Measurements from ENCODE around the gene RFLNA. TPM values are rescaled to one million over a fixed set of nuclear protein-coding genes. Genes with fewer than 3 reads are reported as not detected.

RFLNA gene
- total and polyA plus RNA-seq, 9 donors: 0.72 to 8.7 (median 3.3) TPM

- H3K27ac ChIP-seq: no peak overlapping the region
- intact Hi-C loops (cut with DNase I): loop anchor here in 2 of 4 donors (10.0 kb wide), 2 partner anchors 213 to 413 kb away; partner anchors contain the start of gene NCOR2 (in 1 of the 2)
- peaks cover 5% of the 10 kb centered on the region for H3K4me1 ChIP-seq (ENCODE audit: insufficient read depth)
- DNase-seq: no peak
- H3K36me3 ChIP-seq: no peaks in the 10 kb centered on the region
- no peaks in the 10 kb centered on the region for H3K27me3 ChIP-seq
- no peak for TF ChIP-seq POLR2A (IDR thresholded peaks at IDR 0.05)
- TF ChIP-seq CTCF (IDR thresholded peaks at IDR 0.05): no peak
- no peak for TF ChIP-seq EP300 (IDR thresholded peaks at IDR 0.05)
- no peak overlapping the region for H3K4me3 ChIP-seq
- H3K9me3 ChIP-seq: no peaks in the 10 kb centered on the region
Measured at GRCh38 chr12:124352257-124352656, 57.4 kb downstream of the RFLNA start.

GRCh38 chr12:124352839-124353238 lies 57.9 kb downstream of the RFLNA start:
- Histone ChIP-seq H3K27me3 (no peaks in the 10 kb centered on the region), H3K4me1 (ENCODE audit: insufficient read depth) (peaks cover 5% of the 10 kb centered on the region), H3K36me3 (no peaks in the 10 kb centered on the region), H3K9me3 (no peaks in the 10 kb centered on the region), H3K27ac (no peak overlapping the region), H3K4me3 (no peak overlapping the region)
- TF ChIP-seq CTCF (IDR thresholded peaks at IDR 0.05) (no peak), POLR2A (IDR thresholded peaks at IDR 0.05) (no peak), EP300 (IDR thresholded peaks at IDR 0.05) (no peak)
- peak in 2 of 5 donors; percentile 45 to 55 for DNase-seq
- intact Hi-C loops (cut with DNase I): loop anchor here in 2 of 4 donors (10.0 kb wide), 2 partner anchors 212 to 412 kb away; partner anchors contain the start of gene NCOR2 (in 1 of the 2)
- 22 to 27% (median 23%) methylated on average over 8 to 9 of the region's 9 CpGs for WGBS, 3 donors

- Histone ChIP-seq H3K4me3 (no peak overlapping the region), H3K27ac (no peak overlapping the region), H3K4me1 (ENCODE audit: insufficient read depth) (peaks cover 5% of the 10 kb centered on the region), H3K27me3 (no peaks in the 10 kb centered on the region), H3K9me3 (no peaks in the 10 kb centered on the region), H3K36me3 (no peaks in the 10 kb centered on the region)
- intact Hi-C loops (cut with DNase I): loop anchor here in 2 of 4 donors (10.0 kb wide), 2 partner anchors 210 to 410 kb away; partner anchors contain the start of gene NCOR2 (in 1 of the 2)
- no peak for DNase-seq
- 83 to 86% (median 84%) methylated on average over 12 to 13 of the region's 13 CpGs for WGBS, 3 donors
- TF ChIP-seq CTCF (IDR thresholded peaks at IDR 0.05) (no peak), EP300 (IDR thresholded peaks at IDR 0.05) (no peak), POLR2A (IDR thresholded peaks at IDR 0.05) (no peak)
Measured at GRCh38 chr12:124354400-124354799, 59.5 kb downstream of the RFLNA start.

GRCh38 chr12:124356221-124356620 lies 61.3 kb downstream of the RFLNA start:
- Histone ChIP-seq H3K4me3 (no peak overlapping the region), H3K36me3 (no peaks in the 10 kb centered on the region), H3K27ac (no peak overlapping the region), H3K27me3 (no peaks in the 10 kb centered on the region), H3K4me1 (ENCODE audit: insufficient read depth) (peaks cover 12% of the 10 kb centered on the region), H3K9me3 (no peaks in the 10 kb centered on the region)
- no peak for DNase-seq
- intact Hi-C loops (cut with DNase I): loop anchor here in 2 of 4 donors (10.0 kb wide), 2 partner anchors 209 to 409 kb away; partner anchors contain the start of gene NCOR2 (in 1 of the 2)
- 92 to 96% (median 95%) methylated on average over 5 of the region's 5 CpGs for WGBS, 3 donors
- TF ChIP-seq EP300 (IDR thresholded peaks at IDR 0.05): no peak
- TF ChIP-seq CTCF (IDR thresholded peaks at IDR 0.05): no peak
- TF ChIP-seq POLR2A (IDR thresholded peaks at IDR 0.05): no peak
